Colonic mucosa (tissue), 4 donors: ENCODE measurements around the gene MRPS30. TPM values are rescaled to one million over a fixed set of nuclear protein-coding genes. Genes with fewer than 3 reads are reported as not detected.

ENCODE experiments used
- DNase-seq: peaks from one replicate; pipeline ENCODE4 v3.0.0-alpha.2; 2020
- H3K27ac ChIP-seq: fragments of 200-600 bp; one replicate; pipeline ENCODE4 v1.8.0; 2021
- H3K27me3 ChIP-seq: fragments of 200-600 bp; one replicate; pipeline ENCODE4 v1.8.0; 2021
- H3K36me3 ChIP-seq: fragments of 200-600 bp; one replicate; pipeline ENCODE4 v1.8.0; 2021
- H3K4me1 ChIP-seq: fragments of 200-600 bp; one replicate; pipeline ENCODE4 v1.8.0; 2021; ENCODE audit warnings: mild to moderate bottlenecking
- H3K4me3 ChIP-seq: fragments of 200-600 bp; one replicate; pipeline ENCODE4 v1.8.0; 2021
- H3K9ac ChIP-seq, 2 donors: one replicate each; pipeline ENCODE4 v1.7.0; 2013; ENCODE audit warnings: control low read depth in 2 of 2, low read depth in 2 of 2, low read length in 2 of 2
- H3K9me3 ChIP-seq: fragments of 200-600 bp; one replicate; pipeline ENCODE4 v1.8.0; 2021
- CTCF ChIP-seq: fragments of 200-600 bp; IDR thresholded peaks from one replicate; pipeline ENCODE4 v1.8.0; 2022; ENCODE audit warnings: antibody characterized with exemption, mild to moderate bottlenecking
- intact Hi-C: fragments of 100-400 bp; cut with DNase I; formaldehyde crosslinking; loops from one replicate; pipeline ENCODE4 v1.14.1; 2022
- total RNA-seq, 2 donors: library from RNA; stranded (reverse); fragmentation: NEBNext Ultra II Directional in 1 of 2; extraction: Animal tissue kit (Norgen Biotek cat#: 25700) in 1 of 2; gene quantifications; one replicate each; pipeline ENCODE4 v1.2.1, GENCODE V29; 2021
- donor health status: healthy.
- donor health status: DM: no; HTN: no; CAD: no.
- donor health status: DM: no; HTN: no; CAD: no.

MRPS30 gene
- total RNA-seq, 2 donors from 2014 or later = 47.8 to 62.3 TPM

GRCh38 chr5:44794371-44794770, 14.4 kb upstream of the MRPS30 start:
- Histone ChIP-seq H3K9me3 (no peaks in the 10 kb centered on the region), H3K27ac (no peak overlapping the region), H3K4me1 (no peaks in the 10 kb centered on the region), H3K9ac (no peak overlapping the region), H3K36me3 (no peaks in the 10 kb centered on the region), H3K4me3 (no peak overlapping the region), H3K27me3 (no peaks in the 10 kb centered on the region)
- intact Hi-C loops = no loop called here
- DNase-seq = no peak
- no peak for TF ChIP-seq CTCF

- no peak overlapping the region for H3K9ac ChIP-seq
- TF ChIP-seq CTCF = no peak
- intact Hi-C loops = no loop called here
- no peaks in the 10 kb centered on the region for H3K27me3 ChIP-seq
- H3K36me3 ChIP-seq = no peaks in the 10 kb centered on the region
- H3K9me3 ChIP-seq = no peaks in the 10 kb centered on the region
- DNase-seq = no peak
- no peak overlapping the region for H3K27ac ChIP-seq
- H3K4me3 ChIP-seq = no peak overlapping the region
- no peaks in the 10 kb centered on the region for H3K4me1 ChIP-seq
These were observed 13.3 kb upstream of the MRPS30 start for GRCh38 chr5:44795496-44795895.

GRCh38 chr5:44797841-44798240, 10.9 kb upstream of the MRPS30 start:
- Histone ChIP-seq H3K27me3 (no peaks in the 10 kb centered on the region), H3K4me1 (no peaks in the 10 kb centered on the region), H3K4me3 (no peak overlapping the region), H3K27ac (no peak overlapping the region), H3K9me3 (no peaks in the 10 kb centered on the region), H3K36me3 (no peaks in the 10 kb centered on the region), H3K9ac (no peak overlapping the region)
- intact Hi-C loops = no loop called here
- no peak for TF ChIP-seq CTCF
- DNase-seq = no peak

GRCh38 chr5:44801992-44802391, 6.8 kb upstream of the MRPS30 start:
- Histone ChIP-seq H3K27me3 (no peaks in the 10 kb centered on the region), H3K27ac (no peak overlapping the region), H3K4me1 (no peaks in the 10 kb centered on the region), H3K9ac (no peak overlapping the region), H3K36me3 (no peaks in the 10 kb centered on the region), H3K4me3 (no peak overlapping the region), H3K9me3 (no peaks in the 10 kb centered on the region)
- DNase-seq = no peak
- intact Hi-C loops = no loop called here
- TF ChIP-seq CTCF = no peak

- Histone ChIP-seq H3K9ac (no peak overlapping the region), H3K36me3 (no peaks in the 10 kb centered on the region), H3K27ac (no peak overlapping the region), H3K27me3 (no peaks in the 10 kb centered on the region), H3K4me3 (no peak overlapping the region), H3K9me3 (no peaks in the 10 kb centered on the region), H3K4me1 (no peaks in the 10 kb centered on the region)
- no peak for TF ChIP-seq CTCF
- intact Hi-C loops = no loop called here
- no peak for DNase-seq
These were observed 2.1 kb upstream of the MRPS30 start for GRCh38 chr5:44806608-44807007.

- no peak for DNase-seq
These were observed 1.5 kb upstream of the MRPS30 start for GRCh38 chr5:44807269-44807668.

More at GRCh38 chr5:44807269-44807668, 1.5 kb upstream of the MRPS30 start:
- no peak overlapping the region for H3K4me3 ChIP-seq
- intact Hi-C loops = no loop called here
- no peak overlapping the region for H3K9ac ChIP-seq
- no peak overlapping the region for H3K27ac ChIP-seq
- no peaks in the 10 kb centered on the region for H3K27me3 ChIP-seq
- H3K36me3 ChIP-seq = no peaks in the 10 kb centered on the region
- TF ChIP-seq CTCF = no peak
- H3K4me1 ChIP-seq = no peaks in the 10 kb centered on the region
- no peaks in the 10 kb centered on the region for H3K9me3 ChIP-seq
